Measurements from ENCODE around the gene WDPCP.
"Not testable (repeated sequence)": the region's sequence is repeated elsewhere in the genome, so short reads cannot be mapped to it uniquely, and the experiment has no call there.

DNA sequence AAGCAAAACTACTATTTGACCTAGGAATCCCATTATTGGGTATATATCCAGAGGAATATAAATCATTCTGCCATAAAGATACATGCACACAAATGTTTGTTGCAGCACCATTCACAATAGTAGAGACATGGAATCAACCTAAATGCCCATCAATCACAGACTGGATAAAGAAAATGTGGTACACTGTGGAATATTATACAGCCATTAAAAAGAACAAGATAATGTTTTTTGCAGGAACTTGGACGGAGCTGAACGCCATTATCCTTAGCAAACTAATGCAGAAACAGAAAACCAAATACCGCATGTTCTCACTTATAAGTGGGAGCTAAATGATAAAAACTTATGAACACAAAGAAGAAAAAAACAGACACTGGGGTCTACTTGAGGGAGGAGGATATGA is 185.4 kb downstream of the WDPCP start:
- not testable (repeated sequence) for TF ChIP-seq TAF1 (IDR thresholded peaks at IDR 0.05; ENCODE audit: borderline replicate concordance, low read depth, low read length); POLR2A (IDR thresholded peaks at IDR 0.05; ENCODE audit: low read depth, low read length); POLR2AphosphoS5 (IDR thresholded peaks at IDR 0.05; ENCODE audit: low read depth, low read length)
